SK-N-SH (cell line): Measurements from ENCODE around the gene RAPGEF6. TPM values are rescaled to one million over a fixed set of nuclear protein-coding genes. Genes with fewer than 3 reads are reported as not detected.
A peak's percentile ranks its signal among the peaks of the same experiment; 100 is the strongest.

Source experiments
- CTCF ChIA-PET: fragments of 300-600, 350-600 bp; formaldehyde crosslinking; extraction: SDS; loops from one replicate; lab custom pipeline; 2021; lab: Yijun Ruan, JAX
- POLR2A ChIA-PET: fragments of 350-600 bp; sonication (Branson Sonifier 250); formaldehyde crosslinking; extraction: SDS; loops from one replicate; lab custom pipeline; 2020; ENCODE audit warnings: antibody characterized with exemption, inconsistent platforms; lab: Yijun Ruan, JAX
- DNase-seq: peaks from one replicate; pipeline ENCODE4 v3.0.0; 2012
- H2AFZ ChIP-seq: fragments of 200-600 bp; sonication (generic); 2 replicates; pipeline ENCODE4 v1.8.1; 2016; ENCODE audit warnings: antibody characterized with exemption, mild to moderate bottlenecking, low read depth
- H3F3A ChIP-seq: fragments of 200-600 bp; sonication (generic); replicated peaks from 2 replicates; pipeline ENCODE3; 2016; ENCODE audit warnings: antibody characterized with exemption, mild to moderate bottlenecking; ENCODE audit not compliant: insufficient read depth
- H3K27ac ChIP-seq, 2 experiments: fragments of 200-500 bp in 1 of 2; fragments of 200-600 bp in 1 of 2; sonication (Bioruptor generic) in 1 of 2; sonication (generic), shearing (Covaris generic) in 1 of 2; 2 replicates each; pipeline versions ENCODE4 v1.5.1 to v1.6.1; 2014 to 2016; ENCODE audit warnings: low read depth in 2 of 2, inconsistent platforms in 1 of 2, low read length in 1 of 2, mild to moderate bottlenecking in 1 of 2, mixed read lengths in 1 of 2
- H3K27me3 ChIP-seq: fragments of 200-600 bp; sonication (generic), shearing (Covaris generic); 2 replicates; pipeline ENCODE4 v1.6.1; 2016; ENCODE audit warnings: mixed run types; ENCODE audit not compliant: insufficient read depth
- H3K36me3 ChIP-seq, 2 experiments: fragments of 200-500 bp in 1 of 2; fragments of 200-600 bp in 1 of 2; sonication (Bioruptor generic) in 1 of 2; sonication (generic) in 1 of 2; replicated peaks in 1 of 2; 2 replicates each; pipeline versions ENCODE3 to v1.5.1; 2014 to 2016; ENCODE audit warnings: low read length in 1 of 2, mild to moderate bottlenecking in 1 of 2; ENCODE audit not compliant: insufficient read depth in 2 of 2, control insufficient read depth in 1 of 2
- H3K4me1 ChIP-seq, 2 experiments: fragments of 200-500 bp in 1 of 2; fragments of 200-600 bp in 1 of 2; sonication (Bioruptor generic) in 1 of 2; sonication (generic), shearing (Covaris generic) in 1 of 2; 2 replicates each; pipeline versions ENCODE4 v1.5.1 to v1.6.1; 2014 to 2016; ENCODE audit warnings: low read depth in 1 of 2, low read length in 1 of 2, mixed run types in 1 of 2; ENCODE audit not compliant: insufficient read depth in 2 of 2, control insufficient read depth in 1 of 2
- H3K4me2 ChIP-seq: fragments of 200-600 bp; sonication (generic), shearing (Covaris generic); 2 replicates; pipeline ENCODE4 v1.6.1; 2017; ENCODE audit warnings: mixed run types
- H3K4me3 ChIP-seq, 2 experiments: fragments of 200-500 bp in 1 of 2; fragments of 200-600 bp in 1 of 2; sonication (Bioruptor generic) in 1 of 2; sonication (generic), shearing (Covaris generic) in 1 of 2; 2 replicates each; pipeline versions ENCODE4 v1.5.1 to v1.8.1; 2014 to 2016; ENCODE audit warnings: low read depth in 2 of 2, inconsistent platforms in 1 of 2, low read length in 1 of 2, mild to moderate bottlenecking in 1 of 2, mixed read lengths in 1 of 2, moderate library complexity in 1 of 2
- H3K79me2 ChIP-seq: fragments of 200-600 bp; sonication (generic); 2 replicates; pipeline ENCODE4 v1.8.1; 2017; ENCODE audit warnings: mild to moderate bottlenecking; ENCODE audit not compliant: insufficient read depth
- H3K9ac ChIP-seq: fragments of 200-600 bp; sonication (generic); 2 replicates; pipeline ENCODE4 v1.6.1; 2017; ENCODE audit warnings: mixed run types
- H3K9me2 ChIP-seq: fragments of 200-600 bp; sonication (generic); 2 replicates; pipeline ENCODE4 v1.6.1; 2017; ENCODE audit warnings: mixed run types
- H3K9me3 ChIP-seq: fragments of 200-600 bp; sonication (generic); 2 replicates; pipeline ENCODE4 v1.6.1; 2017; ENCODE audit warnings: mixed run types, mild to moderate bottlenecking, moderate library complexity
- H4K20me1 ChIP-seq: fragments of 200-600 bp; sonication (generic); 2 replicates; pipeline ENCODE4 v1.6.1; 2017; ENCODE audit warnings: mild to moderate bottlenecking, mixed run types; ENCODE audit not compliant: insufficient read depth
- CHD2 ChIP-seq: fragments of 150-350 bp; IDR thresholded peaks from 2 replicates; pipeline ENCODE4 v1.6.1; 2018; ENCODE audit warnings: low read length; ENCODE audit not compliant: partially characterized antibody
- FOSL2 ChIP-seq: IDR thresholded peaks from 2 replicates; pipeline ENCODE4 v1.4.0; 2012; ENCODE audit warnings: low read depth, mild to moderate bottlenecking, moderate library complexity, borderline replicate concordance
- GATA2 ChIP-seq: sonication (generic); formaldehyde crosslinking; IDR thresholded peaks from 2 replicates; pipeline ENCODE4 v1.5.0; 2020; ENCODE audit warnings: mild to moderate bottlenecking, missing genetic modification reagents
- JUND ChIP-seq: IDR thresholded peaks from 2 replicates; pipeline ENCODE4 v1.4.0; 2012
- MEF2A ChIP-seq: IDR thresholded peaks from 2 replicates; pipeline ENCODE4 v1.4.0; 2012; ENCODE audit warnings: low read depth, borderline replicate concordance
- NRF1 ChIP-seq: IDR thresholded peaks from 2 replicates; pipeline ENCODE4 v1.6.1; 2012; ENCODE audit warnings: low read depth, mild to moderate bottlenecking, low read length
- PBX3 ChIP-seq: IDR thresholded peaks from 2 replicates; pipeline ENCODE4; 2012
- POLR2AphosphoS5 ChIP-seq: IDR thresholded peaks from 2 replicates; pipeline ENCODE4 v1.6.1; 2012; ENCODE audit warnings: low read depth, low read length
- RAD21 ChIP-seq: IDR thresholded peaks from 2 replicates; pipeline ENCODE4 v1.6.1; 2012; ENCODE audit warnings: mild to moderate bottlenecking, low read length
- REST ChIP-seq: IDR thresholded peaks from 2 replicates; pipeline ENCODE4 v1.6.1; 2012; ENCODE audit warnings: mild to moderate bottlenecking, low read depth, low read length, moderate library complexity
- RFX5 ChIP-seq: IDR thresholded peaks from 2 replicates; pipeline ENCODE4 v1.6.1; 2012; ENCODE audit warnings: mild to moderate bottlenecking, improper control_type of control experiment, low read length
- SIN3A ChIP-seq: IDR thresholded peaks from 2 replicates; pipeline ENCODE4 v1.6.1; 2012; ENCODE audit warnings: low read depth, mild to moderate bottlenecking, low read length, moderate library complexity, borderline replicate concordance
- SMC3 ChIP-seq: IDR thresholded peaks from 2 replicates; pipeline ENCODE4 v1.6.1; 2012; ENCODE audit warnings: low read depth, low read length, improper control_type of control experiment
- TAF1 ChIP-seq: IDR thresholded peaks from 2 replicates; pipeline ENCODE4 v1.6.1; 2012; ENCODE audit warnings: low read depth, mild to moderate bottlenecking, low read length, moderate library complexity, borderline replicate concordance
- TEAD4 ChIP-seq: IDR thresholded peaks from 2 replicates; pipeline ENCODE4 v1.4.0; 2012; ENCODE audit warnings: mild to moderate bottlenecking, borderline replicate concordance; ENCODE audit not compliant: insufficient read depth
- USF1 ChIP-seq: IDR thresholded peaks from 2 replicates; pipeline ENCODE4 v1.4.0; 2012; ENCODE audit warnings: low read depth, borderline replicate concordance
- WGBS: methylation state at CpG from one replicate; pipeline ENCODE4 v1.1.6; 2017; ENCODE audit warnings: low lambda C conversion rate; 5-methylcytosine and 5-hydroxymethylcytosine counted together
- polyA plus RNA-seq, 3 experiments: library from polyadenylated mRNA; depleted of rRNA; stranded (reverse); fragments of >200 nt; gene quantifications; 2 replicates each; pipeline ENCODE4 v1.2.3, GENCODE V29; 2012
- TF ChIP-seq, protein P1 (sequence below): IDR thresholded peaks from 2 replicates; pipeline ENCODE4 v1.4.0; 2012; ENCODE audit warnings: low read depth, borderline replicate concordance

RAPGEF6 gene
- polyA plus RNA-seq, 1 of the 3 experiments (the other 2 are of a cell fraction), result 2.9 TPM

- Histone ChIP-seq H3K27ac (peak overlapping the region in 1 of 2 experiments; percentile 73; a peak in 2 of 4 replicates), H3K9me2 (no peaks in the 10 kb centered on the region), H4K20me1 (no peaks in the 10 kb centered on the region), H3K36me3 (peaks cover 0 to 9% of the 10 kb centered on the region in 2 experiments), H3K4me1 (peaks cover 6 to 31% of the 10 kb centered on the region in 2 experiments), H3F3A (peaks cover 16% of the 10 kb centered on the region)
- DNase-seq, result no peak
- POLR2A ChIA-PET, result no interaction called here
- TF ChIP-seq GATA2 (CRISPR knock-in tag), result no peak
- no peak for TF ChIP-seq TAF1
- TF ChIP-seq PBX3, result no peak
- no peak for TF ChIP-seq SIN3A
- no peak for TF ChIP-seq JUND
- TF ChIP-seq USF1, result no peak
- TF ChIP-seq MEF2A, result no peak
- no peak for TF ChIP-seq POLR2AphosphoS5
- TF ChIP-seq REST, result no peak
- no peak for TF ChIP-seq NRF1
- TF ChIP-seq SMC3, result no peak
- TF ChIP-seq, protein P1, sequence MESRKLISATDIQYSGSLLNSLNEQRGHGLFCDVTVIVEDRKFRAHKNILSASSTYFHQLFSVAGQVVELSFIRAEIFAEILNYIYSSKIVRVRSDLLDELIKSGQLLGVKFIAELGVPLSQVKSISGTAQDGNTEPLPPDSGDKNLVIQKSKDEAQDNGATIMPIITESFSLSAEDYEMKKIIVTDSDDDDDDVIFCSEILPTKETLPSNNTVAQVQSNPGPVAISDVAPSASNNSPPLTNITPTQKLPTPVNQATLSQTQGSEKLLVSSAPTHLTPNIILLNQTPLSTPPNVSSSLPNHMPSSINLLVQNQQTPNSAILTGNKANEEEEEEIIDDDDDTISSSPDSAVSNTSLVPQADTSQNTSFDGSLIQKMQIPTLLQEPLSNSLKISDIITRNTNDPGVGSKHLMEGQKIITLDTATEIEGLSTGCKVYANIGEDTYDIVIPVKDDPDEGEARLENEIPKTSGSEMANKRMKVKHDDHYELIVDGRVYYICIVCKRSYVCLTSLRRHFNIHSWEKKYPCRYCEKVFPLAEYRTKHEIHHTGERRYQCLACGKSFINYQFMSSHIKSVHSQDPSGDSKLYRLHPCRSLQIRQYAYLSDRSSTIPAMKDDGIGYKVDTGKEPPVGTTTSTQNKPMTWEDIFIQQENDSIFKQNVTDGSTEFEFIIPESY, result no peak
- no peak for TF ChIP-seq FOSL2
- no peak for TF ChIP-seq RAD21
- no peak for TF ChIP-seq TEAD4
- TF ChIP-seq CHD2, result no peak
- no peak for TF ChIP-seq RFX5
- TF ChIP-seq, all 33 proteins: peak for 0
- no peak overlapping the region for H3K9ac ChIP-seq
- CTCF ChIA-PET, result interaction anchor here (1.2 to 1.8 kb wide), 2 partner anchors 46 to 113 kb away, joined by 3 to 4 read pairs; partner anchors contain the start of gene CDC42SE2
- H3K27me3 ChIP-seq, result no peaks in the 10 kb centered on the region
- peaks cover 50% of the 10 kb centered on the region; the same call in 1 of the 2 replicates for H3K79me2 ChIP-seq
- H3K4me2 ChIP-seq, result peak overlapping the region; percentile 42; the same call in 1 of the 2 replicates
- no peak overlapping the region for H2AFZ ChIP-seq
- H3K9me3 ChIP-seq, result no peaks in the 10 kb centered on the region
- WGBS, result 93% methylated on average over 6 of the region's 6 CpGs
- no peak overlapping the region for H3K4me3 ChIP-seq
These were observed 257.7 kb downstream of the RAPGEF6 start for GRCh38 chr5:131377346-131377745.
